H1 (cell line): ENCODE data around the gene NPTX1. TPM values are rescaled to one million over a fixed set of nuclear protein-coding genes. Genes with fewer than 3 reads are reported as not detected.

ENCODE experiments used
- CTCF ChIA-PET: fragments of 300-600 bp; sonication (Branson Sonifier 250); formaldehyde crosslinking; loops from one replicate; lab custom pipeline; 2021; ENCODE audit not compliant: partially characterized antibody; lab: Charles Lee
- POLR2A ChIA-PET: fragments of 300-600 bp; sonication (Branson Sonifier 250); formaldehyde crosslinking; loops from one replicate; lab custom pipeline; 2021; ENCODE audit warnings: inconsistent platforms; ENCODE audit not compliant: partially characterized antibody; lab: Charles Lee
- DNase-seq, 2 experiments: peaks; one replicate each; pipeline versions ENCODE4 v3.0.0 to v3.0.0-alpha.2; 2010 to 2022; ENCODE audit warnings: low spot score in 2 of 2, low read depth in 1 of 2, mixed read lengths in 1 of 2
- FAIRE-seq: peaks from 2 replicates; lab custom pipeline; 2011; peaks lifted over from hg19 to GRCh38; lab: Jason Lieb, UNC
- H2AFZ ChIP-seq: 2 replicates; pipeline ENCODE4 v1.8.1; 2012; ENCODE audit warnings: low read length, inconsistent platforms
- H2AK5ac ChIP-seq: 2 replicates; pipeline ENCODE4 v1.6.1; 2013; ENCODE audit warnings: low read depth, low read length
- H2BK120ac ChIP-seq: replicated peaks from 2 replicates; pipeline ENCODE3; 2013; ENCODE audit warnings: low read depth, low read length, inconsistent platforms
- H2BK12ac ChIP-seq: 2 replicates; pipeline ENCODE4 v1.6.1; 2013; ENCODE audit warnings: low read depth, low read length
- H2BK15ac ChIP-seq: 2 replicates; pipeline ENCODE4 v1.6.1; 2013; ENCODE audit warnings: low read length
- H2BK20ac ChIP-seq: 2 replicates; pipeline ENCODE4 v1.6.1; 2013; ENCODE audit warnings: low read length
- H2BK5ac ChIP-seq: 2 replicates; pipeline ENCODE4 v1.6.1; 2013; ENCODE audit warnings: low read depth, low read length
- H3K14ac ChIP-seq: 2 replicates; pipeline ENCODE4 v1.6.1; 2013; ENCODE audit warnings: inconsistent platforms; ENCODE audit not compliant: insufficient read length
- H3K18ac ChIP-seq: 2 replicates; pipeline ENCODE4 v1.6.1; 2013; ENCODE audit warnings: low read length; ENCODE audit errors: extremely low read depth
- H3K23ac ChIP-seq: 2 replicates; pipeline ENCODE4 v1.6.1; 2013; ENCODE audit warnings: inconsistent platforms; ENCODE audit not compliant: insufficient read length
- H3K23me2 ChIP-seq: 2 replicates; pipeline ENCODE4 v1.6.1; 2013; ENCODE audit warnings: low read depth, low read length
- H3K27ac ChIP-seq: 2 replicates; pipeline ENCODE4 v1.6.1; 2011; ENCODE audit warnings: low read depth, low read length, inconsistent platforms
- H3K27me3 ChIP-seq, 4 experiments: replicated peaks in 1 of 4; 1 replicate in 1 of 4; 2 replicates in 3 of 4; pipeline versions ENCODE4 v1.6.1 to v1.8.1; 2011 to 2013; ENCODE audit warnings: low read length in 3 of 4, mild to moderate bottlenecking in 3 of 4, inconsistent platforms in 2 of 4, mixed read lengths in 2 of 4, moderate library complexity in 1 of 4; ENCODE audit not compliant: control insufficient read depth in 3 of 4, insufficient read depth in 3 of 4; ENCODE audit errors: extremely low read depth in 1 of 4
- H3K36me3 ChIP-seq, 4 experiments: 2 replicates each; pipeline versions ENCODE4 v1.6.1 to v1.8.1; 2011 to 2013; ENCODE audit warnings: mild to moderate bottlenecking in 4 of 4, low read length in 3 of 4, moderate library complexity in 2 of 4, control low read depth in 1 of 4, inconsistent platforms in 1 of 4; ENCODE audit not compliant: insufficient read depth in 4 of 4, control insufficient read depth in 2 of 4
- H3K4ac ChIP-seq: replicated peaks from 2 replicates; pipeline ENCODE3; 2013; ENCODE audit warnings: low read length, low read depth, mixed read lengths, inconsistent platforms; ENCODE audit not compliant: insufficient read length
- H3K4me1 ChIP-seq, 4 experiments: replicated peaks in 1 of 4; 1 replicate in 1 of 4; 2 replicates in 3 of 4; pipeline versions ENCODE4 v1.6.1 to v1.8.1; 2011 to 2013; ENCODE audit warnings: low read length in 3 of 4, inconsistent platforms in 2 of 4, mixed read lengths in 1 of 4; ENCODE audit not compliant: insufficient read depth in 4 of 4, control insufficient read depth in 3 of 4
- H3K4me2 ChIP-seq, 2 experiments: 2 replicates each; pipeline versions ENCODE4 v1.6.1 to v1.8.1; 2011 to 2013; ENCODE audit warnings: low read depth in 2 of 2, low read length in 2 of 2, control low read depth in 1 of 2, inconsistent platforms in 1 of 2, mild to moderate bottlenecking in 1 of 2; ENCODE audit not compliant: insufficient read depth in 1 of 2
- H3K4me3 ChIP-seq, 4 experiments: fragments of 200-600, 300-600 bp in 1 of 4; sonication (generic), shearing (Covaris generic), sonication (Bioruptor Twin) in 1 of 4; 2 replicates each; pipeline versions ENCODE4 v1.5.1 to v1.8.1; 2011 to 2016; ENCODE audit warnings: low read length in 4 of 4, low read depth in 3 of 4, control low read depth in 2 of 4, inconsistent platforms in 2 of 4, mild to moderate bottlenecking in 2 of 4, mixed read lengths in 1 of 4, moderate library complexity in 1 of 4; ENCODE audit not compliant: insufficient read depth in 2 of 4; ENCODE audit errors: extremely low read depth in 1 of 4
- H3K56ac ChIP-seq: replicated peaks from 2 replicates; pipeline ENCODE3; 2013; ENCODE audit warnings: low read depth, mild to moderate bottlenecking, mixed read lengths, low read length, inconsistent platforms; ENCODE audit not compliant: insufficient read length
- H3K79me1 ChIP-seq: 2 replicates; pipeline ENCODE4 v1.6.1; 2013; ENCODE audit warnings: low read depth, low read length, control low read depth
- H3K79me2 ChIP-seq, 2 experiments: 2 replicates each; pipeline versions ENCODE4 v1.6.1 to v1.8.1; 2012 to 2013; ENCODE audit warnings: low read length in 2 of 2, mild to moderate bottlenecking in 2 of 2, inconsistent platforms in 1 of 2; ENCODE audit not compliant: insufficient read depth in 2 of 2, control insufficient read depth in 1 of 2
- H3K9ac ChIP-seq, 4 experiments: replicated peaks in 1 of 4; 1 replicate in 1 of 4; 2 replicates in 3 of 4; pipeline versions ENCODE4 v1.6.1 to v1.8.1; 2011 to 2013; ENCODE audit warnings: low read depth in 3 of 4, low read length in 3 of 4, control low read depth in 2 of 4, mild to moderate bottlenecking in 2 of 4, moderate library complexity in 2 of 4, inconsistent platforms in 1 of 4; ENCODE audit errors: extremely low read depth in 1 of 4
- H3K9me3 ChIP-seq, 2 experiments: 2 replicates each; pipeline versions ENCODE4 v1.6.1 to v1.8.1; 2012 to 2013; ENCODE audit warnings: mild to moderate bottlenecking in 2 of 2, moderate library complexity in 2 of 2, control low read depth in 1 of 2, inconsistent platforms in 1 of 2, low read depth in 1 of 2, low read length in 1 of 2, mixed read lengths in 1 of 2; ENCODE audit not compliant: insufficient read depth in 2 of 2
- H4K20me1 ChIP-seq, 2 experiments: replicated peaks in 1 of 2; 2 replicates each; pipeline versions ENCODE3 to v1.8.1; 2011 to 2013; ENCODE audit warnings: inconsistent platforms in 2 of 2, low read length in 2 of 2, mild to moderate bottlenecking in 1 of 2; ENCODE audit not compliant: insufficient read depth in 2 of 2, control insufficient read depth in 1 of 2
- H4K5ac ChIP-seq: 2 replicates; pipeline ENCODE4 v1.6.1; 2013; ENCODE audit warnings: low read length, low read depth, mixed read lengths, inconsistent platforms; ENCODE audit not compliant: insufficient read length
- H4K8ac ChIP-seq: 2 replicates; pipeline ENCODE4 v1.8.0; 2013; ENCODE audit warnings: mild to moderate bottlenecking, moderate library complexity, low read length, inconsistent platforms; ENCODE audit not compliant: insufficient read depth; ENCODE audit errors: extremely low read depth
- H4K91ac ChIP-seq: replicated peaks from 2 replicates; pipeline ENCODE3; 2013; ENCODE audit warnings: low read length, mixed read lengths, inconsistent platforms; ENCODE audit not compliant: insufficient read length
- EP300 ChIP-seq, 2 experiments: IDR thresholded peaks; 1 replicate in 1 of 2; 2 replicates in 1 of 2; pipeline ENCODE4 v1.6.1; 2011 to 2012; ENCODE audit warnings: low read depth in 2 of 2, low read length in 2 of 2, mild to moderate bottlenecking in 2 of 2, borderline replicate concordance in 1 of 2, inconsistent platforms in 1 of 2, moderate library complexity in 1 of 2
- KDM5A ChIP-seq: fragments of 200-600 bp; IDR thresholded peaks from 2 replicates; pipeline ENCODE4 v1.7.1; 2012; ENCODE audit warnings: mild to moderate bottlenecking, low read length, inconsistent platforms, mixed read lengths
- RXRA ChIP-seq: IDR thresholded peaks from 2 replicates; pipeline ENCODE4 v1.6.1; 2011; ENCODE audit warnings: low read depth, mild to moderate bottlenecking, low read length, moderate library complexity; ENCODE audit not compliant: insufficient read depth
- SIN3A ChIP-seq, 2 experiments: IDR thresholded peaks in 1 of 2; conservative IDR thresholded peaks in 1 of 2; 2 replicates each; pipeline ENCODE4 v1.6.1; 2011 to 2012; ENCODE audit warnings: low read length in 2 of 2, improper control_type of control experiment in 1 of 2, low read depth in 1 of 2, mild to moderate bottlenecking in 1 of 2
- SIX5 ChIP-seq: IDR thresholded peaks from 2 replicates; pipeline ENCODE4 v1.6.1; 2011; ENCODE audit warnings: mild to moderate bottlenecking, low read depth, low read length
- SP2 ChIP-seq: IDR thresholded peaks from 2 replicates; pipeline ENCODE4 v1.6.1; 2012; ENCODE audit warnings: mild to moderate bottlenecking, low read length, inconsistent platforms
- TBP ChIP-seq: IDR thresholded peaks from 2 replicates; pipeline ENCODE4 v1.6.1; 2011; ENCODE audit warnings: low read depth, low read length, improper control_type of control experiment
- TCF12 ChIP-seq: IDR thresholded peaks from 2 replicates; pipeline ENCODE4 v1.6.1; 2011; ENCODE audit warnings: low read depth, mild to moderate bottlenecking, low read length
- WGBS, 2 experiments: shearing (Covaris generic) in 1 of 2; methylation state at CpG; one replicate each; pipeline versions ENCODE4 v1.1.6 to v1.1.7; 2013 to 2015; ENCODE audit warnings: low lambda C conversion rate in 2 of 2, mixed read lengths in 2 of 2, inconsistent platforms in 1 of 2, low coverage in 1 of 2, missing lambda C conversion rate in 1 of 2; ENCODE audit not compliant: insufficient replicate concordance in 2 of 2, insufficient coverage in 1 of 2, insufficient read length in 1 of 2; ENCODE audit errors: extremely low coverage in 1 of 2, missing lambda C conversion rate in 1 of 2; 5-methylcytosine and 5-hydroxymethylcytosine counted together
- polyA plus RNA-seq, 7 experiments: library from polyadenylated mRNA; depleted of rRNA in 3 of 7; stranded (reverse) in 5 of 7; unstranded in 2 of 7; fragments of >200 nt in 5 of 7; fragments of 200-250 nt in 2 of 7; gene quantifications; 1 replicate in 5 of 7; 2 replicates in 1 of 7; 4 replicates in 1 of 7; pipeline versions ENCODE4 v1.2.1 to v1.2.3, GENCODE V29; 2011 to 2013; ENCODE audit warnings: missing spikeins in 2 of 7, mixed read lengths in 2 of 7
- total RNA-seq: library from RNA; stranded (reverse); fragmentation: NEBNext Ultra II Directional; extraction: Animal tissue kit (Norgen Biotek cat#: 25700); gene quantifications from 2 replicates; pipeline ENCODE4 v1.2.1, GENCODE V29; 2021
- TF ChIP-seq, protein P1 (sequence below): IDR thresholded peaks from 2 replicates; pipeline ENCODE4 v1.6.1; 2012; ENCODE audit warnings: inconsistent platforms

NPTX1 gene
- total and polyA plus RNA-seq, 2 of the 8 experiments (the other 6 are each of a cell fraction or from before 2014, with no cell fraction given) = 12.0 to 17.9 TPM

DNA sequence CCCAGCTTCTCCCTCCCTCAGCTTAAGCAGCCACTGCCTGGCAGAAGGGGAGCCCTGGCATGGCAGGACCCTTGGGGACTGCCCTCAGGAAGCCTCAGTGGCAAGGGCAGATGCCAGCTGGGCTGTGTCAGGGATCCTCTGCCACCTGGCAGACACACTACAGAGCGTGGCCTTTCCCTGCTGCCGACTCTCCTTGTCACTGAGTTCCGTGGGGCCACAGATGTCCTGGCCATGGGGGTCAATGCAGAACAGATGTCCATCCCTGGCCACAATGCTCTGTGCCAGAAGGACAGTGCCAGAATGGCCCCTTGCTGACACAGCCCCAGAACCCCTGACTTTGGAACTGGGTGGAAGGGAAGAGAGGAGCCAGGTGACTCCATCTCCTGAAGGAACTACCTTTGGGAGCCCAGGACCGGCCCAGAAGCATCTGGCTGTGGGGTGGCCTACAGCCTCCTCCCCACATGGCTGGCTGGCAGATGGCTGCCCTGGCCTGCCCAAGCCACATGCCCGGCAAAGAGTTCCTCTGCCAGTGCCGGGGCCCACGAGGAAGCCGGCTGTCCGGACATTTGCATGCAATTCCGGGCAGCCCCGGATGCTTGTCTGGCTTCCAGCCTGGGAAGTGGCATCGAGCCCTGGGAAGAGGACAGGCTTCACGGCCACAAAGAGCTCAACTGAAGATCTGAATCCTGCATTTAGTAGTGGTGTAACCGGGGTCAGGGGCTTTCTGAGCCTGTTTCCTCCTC, 24.1 kb downstream of the NPTX1 start:
- no peaks in the 10 kb centered on the region for H3K79me2 ChIP-seq
- no peak overlapping the region for H3K23ac ChIP-seq
- H3K27ac ChIP-seq = no peak overlapping the region
- no peak overlapping the region for H2BK20ac ChIP-seq
- H2AK5ac ChIP-seq = no peak overlapping the region
- H3K56ac ChIP-seq = no peak overlapping the region
- no peak overlapping the region for H4K8ac ChIP-seq
- CTCF ChIA-PET = interaction anchor here (0.9 to 1.8 kb wide), 3 partner anchors 25 to 197 kb away, joined by 3 to 4 read pairs (median 3); no protein-coding TSS in a partner anchor
- no peak overlapping the region for H4K5ac ChIP-seq
- POLR2A ChIA-PET = interaction anchor here (1.1 to 3.8 kb wide), 5 partner anchors 9 to 23 kb away, joined by 3 to 35 read pairs (median 12); partner anchors contain the start of gene NPTX1
- no peak overlapping the region for H2BK5ac ChIP-seq
- no peaks in the 10 kb centered on the region for H4K20me1 ChIP-seq
- no peaks in the 10 kb centered on the region for H3K9me3 ChIP-seq
- H4K91ac ChIP-seq = no peak overlapping the region
- H3K4me3 ChIP-seq = no peak overlapping the region
- TF ChIP-seq RXRA (no peak), TBP (no peak), SIX5 (no peak), TCF12 (no peak), EP300 (IDR thresholded peaks at IDR 0.05; ENCODE audit: borderline replicate concordance in 1 of 2, low read depth in 2 of 2, low read length in 2 of 2) (no peak), KDM5A (no peak), SP2 (no peak), SIN3A (conservative IDR thresholded peaks at IDR 0.05 in 1 of 2, IDR thresholded peaks at IDR 0.05 in 1 of 2; ENCODE audit: low read depth in 1 of 2, low read length in 2 of 2) (no peak)
- TF ChIP-seq, protein P1, sequence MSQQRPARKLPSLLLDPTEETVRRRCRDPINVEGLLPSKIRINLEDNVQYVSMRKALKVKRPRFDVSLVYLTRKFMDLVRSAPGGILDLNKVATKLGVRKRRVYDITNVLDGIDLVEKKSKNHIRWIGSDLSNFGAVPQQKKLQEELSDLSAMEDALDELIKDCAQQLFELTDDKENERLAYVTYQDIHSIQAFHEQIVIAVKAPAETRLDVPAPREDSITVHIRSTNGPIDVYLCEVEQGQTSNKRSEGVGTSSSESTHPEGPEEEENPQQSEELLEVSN = no peak
- 85% methylated on average over 13 of the region's 14 CpGs; no CpG with 5 or more reads in 1 of the 2 experiments for WGBS, 2 experiments
- FAIRE-seq (no peak), DNase-seq (no peak)
- peaks cover 0 to 9% (median 8%) of the 10 kb centered on the region in 4 experiments; a peak in 5 of 7 replicates for H3K27me3 ChIP-seq
- no peak overlapping the region for H3K4me2 ChIP-seq
- no peaks in the 10 kb centered on the region for H3K36me3 ChIP-seq
- no peak overlapping the region for H2BK120ac ChIP-seq
- H3K4ac ChIP-seq = no peak overlapping the region
- H3K23me2 ChIP-seq = peaks cover 8% of the 10 kb centered on the region
- no peak overlapping the region for H3K18ac ChIP-seq
- H3K4me1 ChIP-seq = peaks cover 0 to 7% (median 3%) of the 10 kb centered on the region in 4 experiments; a peak in 4 of 7 replicates
- no peak overlapping the region for H2BK15ac ChIP-seq
- H3K79me1 ChIP-seq = no peaks in the 10 kb centered on the region
- no peak overlapping the region for H3K9ac ChIP-seq
- H3K14ac ChIP-seq = no peak overlapping the region
- H2AFZ ChIP-seq = no peak overlapping the region
- H2BK12ac ChIP-seq = no peak overlapping the region
